GM21381 (cell line): ENCODE measurements around the gene ZBTB7A.

Source experiments
- ATAC-seq: cut with Tn5 transposase; IDR thresholded peaks from one replicate; pipeline ENCODE4 v1.9.1; 2021; ENCODE audit warnings: mild to moderate bottlenecking, moderate library complexity; ENCODE audit not compliant: unreplicated experiment

Gene ZBTB7A

GRCh38 chr19:4038661-4039423, 27.9 kb downstream of the ZBTB7A start:
- no peak for ATAC-seq

GRCh38 chr19:4038057-4038456, 28.6 kb downstream of the ZBTB7A start:
- ATAC-seq, result no peak

- no peak for ATAC-seq
These were observed 29.3 kb downstream of the ZBTB7A start for GRCh38 chr19:4037301-4037949.

- no peak for ATAC-seq
These were observed 30.0 kb downstream of the ZBTB7A start for GRCh38 chr19:4036576-4037300.

DNA sequence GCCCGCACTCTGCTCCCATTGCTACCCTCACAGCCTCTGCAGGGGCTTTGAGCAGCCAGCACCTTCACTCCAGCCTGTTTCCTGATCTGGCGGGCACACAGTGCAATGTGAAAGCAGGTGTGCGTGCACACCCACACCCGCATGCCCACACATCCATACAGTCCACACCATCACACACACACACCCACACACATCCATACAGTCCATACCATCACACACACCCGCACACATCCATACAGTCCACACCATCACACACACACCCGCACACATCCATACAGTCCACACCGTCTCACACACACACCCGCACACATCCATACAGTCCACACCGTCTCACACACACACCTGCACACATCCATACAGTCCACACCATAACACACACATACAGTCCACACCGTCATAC, 31.1 kb downstream of the ZBTB7A start:
- ATAC-seq, result no peak

DNA sequence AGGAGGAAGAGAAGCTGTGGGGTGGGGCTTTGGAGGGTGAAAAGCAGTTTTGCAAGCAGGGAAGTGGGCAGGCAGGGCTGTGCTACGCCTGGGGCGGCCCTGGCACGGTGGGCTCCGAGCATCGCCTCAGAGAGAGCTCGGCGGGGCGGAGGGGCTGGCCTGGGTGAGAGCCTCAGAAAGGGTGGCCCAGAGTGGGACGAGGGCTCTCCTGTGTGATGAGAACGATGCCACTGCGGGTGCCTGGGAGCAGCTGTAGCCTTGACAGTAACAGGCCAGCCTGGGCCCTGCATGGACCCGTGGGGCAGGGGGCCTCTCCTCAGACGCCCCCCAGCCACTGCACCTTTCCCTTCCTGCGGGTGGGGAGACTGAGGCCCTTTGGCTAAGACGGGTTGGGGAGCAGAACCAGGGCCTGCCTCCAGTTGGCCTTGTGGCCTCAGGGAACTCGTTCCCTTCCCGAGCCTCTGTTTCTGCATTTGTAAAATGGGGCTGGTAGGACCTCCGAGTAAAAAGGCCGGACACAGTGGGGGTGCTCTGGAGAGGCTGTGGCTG, 31.6 kb downstream of the ZBTB7A start:
- no peak for ATAC-seq

GRCh38 chr19:4034048-4035017, 32.4 kb downstream of the ZBTB7A start:
- ATAC-seq, result no peak

- ATAC-seq, result no peak
These were observed 33.4 kb downstream of the ZBTB7A start for GRCh38 chr19:4033028-4033956.

GRCh38 chr19:4032436-4032835, 34.3 kb downstream of the ZBTB7A start:
- no peak for ATAC-seq

GRCh38 chr19:4031420-4031819, 35.3 kb downstream of the ZBTB7A start:
- no peak for ATAC-seq

GRCh38 chr19:4030981-4031380, 35.7 kb downstream of the ZBTB7A start:
- no peak for ATAC-seq

- no peak for ATAC-seq
These were observed 36.1 kb downstream of the ZBTB7A start for GRCh38 chr19:4030552-4030951.

GRCh38 chr19:4029247-4029614, 37.5 kb downstream of the ZBTB7A start:
- no peak for ATAC-seq

DNA sequence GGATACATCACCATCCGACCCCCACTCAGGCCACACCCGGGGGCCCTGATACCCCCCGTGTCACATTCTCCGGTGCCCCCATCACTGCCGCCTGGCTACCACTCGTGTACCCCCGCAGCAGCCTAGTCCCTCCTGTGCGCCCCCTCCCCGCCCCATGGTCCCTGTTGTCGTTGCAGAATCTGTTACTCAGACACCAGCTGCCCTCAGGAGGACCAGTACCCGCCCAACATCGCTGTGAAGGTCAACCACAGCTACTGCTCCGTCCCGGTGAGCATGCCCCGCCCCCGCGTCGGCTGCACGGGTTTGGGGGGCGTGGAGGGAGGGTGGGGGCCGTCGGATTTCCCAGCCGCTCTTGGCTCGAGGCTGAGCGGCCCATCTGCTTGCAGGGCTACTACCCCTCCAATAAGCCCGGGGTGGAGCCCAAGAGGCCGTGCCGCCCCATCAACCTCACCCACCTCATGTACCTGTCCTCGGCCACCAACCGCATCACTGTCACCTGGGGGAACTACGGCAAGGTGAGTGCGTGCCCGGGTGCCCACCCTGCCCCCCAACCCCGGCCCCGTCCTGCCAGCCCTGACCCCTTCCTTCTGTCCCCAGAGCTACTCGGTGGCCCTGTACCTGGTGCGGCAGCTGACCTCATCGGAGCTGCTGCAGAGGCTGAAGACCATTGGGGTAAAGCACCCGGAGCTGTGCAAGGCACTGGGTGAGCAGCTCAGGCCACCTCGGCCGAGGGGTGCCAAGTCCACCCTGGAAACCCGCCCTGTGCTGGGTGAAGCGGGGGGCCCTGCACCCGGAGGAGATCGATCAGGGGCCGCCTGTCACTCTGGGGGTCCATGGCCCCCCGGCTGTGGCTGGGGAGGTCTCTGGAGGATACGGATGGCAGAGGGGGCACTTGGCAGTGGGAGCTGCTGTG, 38.1 kb downstream of the ZBTB7A start:
- ATAC-seq, result no peak

DNA sequence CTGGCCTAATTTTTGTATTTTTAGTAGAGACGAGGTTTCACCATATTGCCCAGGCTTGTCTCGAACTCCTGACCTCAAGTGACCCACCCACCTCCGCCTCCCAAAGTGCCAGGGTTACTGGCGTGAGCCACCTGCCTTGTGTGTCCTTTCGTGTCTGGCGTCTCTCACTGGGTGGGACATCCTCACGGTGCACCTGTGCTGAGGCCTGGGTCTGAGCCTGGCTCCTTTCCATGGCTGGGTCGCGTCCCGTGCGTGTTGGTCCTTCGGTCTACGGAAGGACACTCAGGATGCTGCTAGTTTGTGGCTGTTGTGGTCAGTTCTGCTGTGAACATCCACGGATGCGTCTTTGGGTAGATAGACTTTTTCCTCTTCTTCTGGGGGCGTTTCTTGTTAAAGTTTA, 39.6 kb downstream of the ZBTB7A start:
- ATAC-seq, result no peak

DNA sequence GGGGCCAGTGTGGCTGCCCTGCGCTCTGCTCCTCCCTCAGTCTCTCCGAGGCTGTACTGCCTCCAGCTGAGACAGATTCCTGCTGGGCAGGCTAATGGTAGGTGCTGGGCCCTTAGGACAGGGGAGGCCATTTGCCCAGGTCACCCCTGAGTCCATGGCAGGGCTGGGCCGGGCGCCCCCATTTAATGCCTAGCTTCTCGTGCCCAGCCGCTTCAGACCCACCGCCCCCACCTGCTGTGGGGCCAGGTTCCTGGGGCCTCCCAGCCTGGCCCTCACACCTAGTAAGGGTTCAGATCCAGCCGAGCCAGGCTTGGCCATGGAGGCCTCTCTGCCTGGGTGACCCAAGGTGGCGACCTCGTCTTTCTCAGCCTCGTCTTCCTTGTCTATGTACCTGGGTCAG, 41.4 kb downstream of the ZBTB7A start:
- no peak for ATAC-seq

GRCh38 chr19:4023600-4024398, 42.9 kb downstream of the ZBTB7A start:
- no peak for ATAC-seq

DNA sequence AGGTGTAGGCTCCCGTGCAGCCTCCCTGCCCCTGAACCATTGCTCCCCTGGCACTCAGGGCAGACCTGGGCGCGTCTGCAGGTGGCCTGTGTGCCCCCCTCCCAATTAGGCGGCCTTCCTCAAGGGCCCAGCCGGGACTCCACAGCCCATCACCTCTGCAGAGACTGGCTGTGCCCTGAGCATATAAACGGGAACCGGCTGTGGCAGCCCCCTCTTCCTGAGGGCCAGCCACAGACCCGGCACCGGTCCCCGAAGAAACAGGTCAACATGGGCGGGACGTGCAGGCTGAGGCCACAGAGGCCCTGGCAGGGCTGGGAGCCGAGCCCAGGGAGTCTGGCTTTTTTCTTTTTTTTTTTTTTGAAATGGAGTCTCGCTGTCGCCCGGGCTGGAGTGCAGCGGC, 47.1 kb downstream of the ZBTB7A start:
- no peak for ATAC-seq
